HG03342 (cell line): ENCODE results near the gene SRM.
"Not testable (repeated sequence)": the region's sequence is repeated elsewhere in the genome, so short reads cannot be mapped to it uniquely, and the experiment has no call there.

ENCODE experiments used
- ATAC-seq: cut with Tn5 transposase; IDR thresholded peaks from one replicate; pipeline ENCODE4 v1.9.1; 2021; ENCODE audit warnings: mild to moderate bottlenecking, moderate library complexity; ENCODE audit not compliant: unreplicated experiment

SRM gene

GRCh38 chr1:11065796-11066195 lies 6.0 kb upstream of the SRM start:
- no peak for ATAC-seq

DNA sequence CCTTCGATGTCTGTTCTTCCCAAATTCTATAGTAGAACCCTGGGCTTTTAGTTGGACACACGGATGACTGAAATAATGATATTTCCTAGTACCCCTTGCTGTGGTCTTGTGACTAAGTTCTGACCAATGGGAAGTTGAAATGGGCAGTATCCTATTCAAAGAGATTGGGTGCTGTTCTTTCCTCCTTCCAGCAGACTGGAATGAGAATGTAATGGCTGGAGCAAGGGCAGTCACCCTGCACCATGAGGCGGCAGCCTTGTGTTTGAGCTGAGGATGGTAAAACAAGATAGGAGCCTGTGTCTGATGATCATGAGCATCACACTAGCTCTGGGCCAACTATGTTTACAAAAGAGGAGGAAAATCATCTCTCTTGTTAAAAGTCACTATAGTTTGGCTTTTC lies 5.1 kb upstream of the SRM start:
- ATAC-seq, result no peak

GRCh38 chr1:11063937-11064537 lies 4.2 kb upstream of the SRM start:
- not testable (repeated sequence) for ATAC-seq

GRCh38 chr1:11062965-11063401 lies 3.2 kb upstream of the SRM start:
- no peak for ATAC-seq

GRCh38 chr1:11061652-11062365 lies 2.0 kb upstream of the SRM start:
- ATAC-seq, result no peak

DNA sequence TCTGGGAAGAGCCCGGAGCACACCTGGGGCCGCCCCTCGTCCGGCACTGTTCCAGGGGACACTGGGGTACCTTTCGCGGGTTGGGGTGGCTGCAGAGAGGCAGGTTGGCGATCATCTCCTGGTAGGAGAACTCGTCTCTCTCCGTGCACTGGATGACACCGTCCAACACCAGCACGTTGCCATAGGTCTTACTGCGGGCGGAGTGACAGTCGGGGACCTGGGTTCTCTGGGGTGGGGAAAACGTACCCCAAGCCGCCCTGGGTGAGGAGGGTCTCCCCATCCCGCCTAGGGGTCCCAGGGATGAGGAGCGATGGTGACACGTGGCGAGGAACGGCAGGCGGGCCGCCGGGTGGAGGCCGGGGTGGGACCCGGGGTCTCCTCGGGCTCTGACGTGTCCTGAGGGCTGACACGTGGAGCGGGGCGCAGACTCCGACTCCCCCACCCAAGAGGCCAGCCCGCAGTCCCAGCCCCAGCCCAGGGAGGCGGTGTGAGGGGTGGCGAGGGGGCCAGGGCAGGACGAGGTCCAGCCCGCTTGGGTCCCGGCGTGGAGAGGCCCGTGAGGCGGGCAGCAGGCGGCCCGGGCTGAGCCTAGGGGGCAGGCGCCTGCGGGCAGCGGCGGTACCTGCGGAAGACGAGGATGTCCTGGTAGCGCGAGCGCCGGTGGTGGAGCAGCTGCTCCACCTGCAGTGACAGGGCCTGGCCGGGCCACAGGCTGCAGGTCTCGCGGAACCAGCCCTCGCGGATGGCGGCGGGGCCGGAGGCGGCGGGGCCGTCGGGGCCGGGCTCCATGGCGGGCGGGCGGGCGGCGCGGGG lies 457 bp downstream of the SRM start:
- peak; percentile 25 for ATAC-seq

- no peak for ATAC-seq
Observed at GRCh38 chr1:11058595-11059154, 1.1 kb downstream of the SRM start.

DNA sequence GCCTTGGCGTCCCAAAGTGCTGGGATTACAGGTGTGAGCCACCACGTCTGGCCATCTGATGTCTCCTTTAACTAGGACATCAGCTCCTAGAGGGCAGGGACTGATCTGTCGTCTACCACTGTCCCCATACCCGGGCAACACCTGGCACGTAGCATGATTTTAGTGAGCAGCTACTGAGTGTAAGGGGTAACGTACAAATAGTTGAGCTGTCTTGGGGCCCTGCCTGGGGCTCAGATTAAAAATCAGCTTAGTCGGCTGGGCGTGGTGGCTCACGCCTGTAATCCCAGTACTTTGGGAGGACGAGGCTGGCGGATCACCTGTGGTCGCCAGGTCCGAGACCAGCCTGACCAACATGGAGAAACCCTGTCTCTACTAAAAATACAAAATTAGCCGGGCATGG lies 1.8 kb downstream of the SRM start:
- no peak for ATAC-seq

DNA sequence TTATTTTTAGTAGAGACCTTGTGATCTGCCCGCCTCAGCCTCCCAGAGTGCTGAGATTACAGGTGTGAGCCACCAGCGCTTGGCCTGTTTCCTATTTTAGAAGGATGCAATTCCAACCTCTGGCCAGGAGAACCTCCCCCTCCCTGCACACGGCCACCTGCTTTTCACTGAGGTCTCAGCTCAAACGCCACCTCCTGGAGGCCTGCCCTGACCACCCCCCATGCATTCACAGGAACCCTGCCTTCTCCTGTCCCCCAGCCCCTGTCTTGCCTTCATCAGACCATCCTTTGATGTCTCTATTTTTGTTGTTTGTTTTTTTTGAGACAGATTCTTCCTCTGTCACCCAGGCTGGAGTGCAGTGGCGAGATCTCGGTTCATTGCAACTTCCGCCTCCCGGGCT lies 2.3 kb downstream of the SRM start:
- no peak for ATAC-seq

- no peak for ATAC-seq
Observed at GRCh38 chr1:11056504-11056903, 3.3 kb downstream of the SRM start.

DNA sequence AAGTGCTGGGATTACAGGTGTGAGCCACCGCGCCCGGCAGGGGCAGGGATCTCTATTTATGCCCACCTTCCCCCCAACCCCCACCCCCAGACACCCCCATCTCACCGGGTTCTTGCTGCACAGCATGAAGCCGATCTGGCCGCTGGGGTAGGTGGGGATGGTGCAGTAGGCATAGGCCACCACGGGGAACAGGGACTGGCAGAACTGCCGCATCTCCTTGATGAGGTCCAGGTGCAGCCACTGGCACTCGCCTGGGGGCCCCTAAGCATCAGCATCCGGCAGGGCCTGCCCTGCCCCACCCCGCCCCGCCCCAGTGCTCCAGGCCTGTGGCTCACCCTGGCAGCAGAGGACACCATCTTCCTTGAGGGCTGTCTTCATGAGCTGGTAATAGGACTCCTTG lies 4.1 kb downstream of the SRM start:
- no peak for ATAC-seq

GRCh38 chr1:11054666-11055065 lies 5.2 kb downstream of the SRM start:
- ATAC-seq, result no peak

GRCh38 chr1:11054181-11054580 lies 5.6 kb downstream of the SRM start:
- no peak for ATAC-seq

DNA sequence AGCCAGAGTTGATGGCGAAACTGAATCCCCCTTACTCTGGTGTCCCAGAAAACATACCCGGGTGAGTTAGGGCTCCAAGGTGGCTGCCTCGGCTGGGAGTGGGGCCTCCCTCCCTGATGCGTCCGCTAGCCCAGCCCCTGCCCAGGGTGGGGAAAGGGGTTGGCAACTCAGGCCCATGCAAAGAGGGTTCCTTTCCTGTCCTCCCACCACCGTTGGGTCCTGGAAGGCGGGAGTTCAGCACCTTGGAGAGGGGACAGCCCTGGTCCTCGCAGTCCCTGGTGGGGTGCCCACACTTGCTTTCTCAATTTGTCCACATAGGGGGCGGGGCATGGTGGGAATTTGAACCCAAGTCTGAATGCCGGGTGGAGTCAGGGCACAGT lies 6.1 kb downstream of the SRM start:
- ATAC-seq, result no peak

DNA sequence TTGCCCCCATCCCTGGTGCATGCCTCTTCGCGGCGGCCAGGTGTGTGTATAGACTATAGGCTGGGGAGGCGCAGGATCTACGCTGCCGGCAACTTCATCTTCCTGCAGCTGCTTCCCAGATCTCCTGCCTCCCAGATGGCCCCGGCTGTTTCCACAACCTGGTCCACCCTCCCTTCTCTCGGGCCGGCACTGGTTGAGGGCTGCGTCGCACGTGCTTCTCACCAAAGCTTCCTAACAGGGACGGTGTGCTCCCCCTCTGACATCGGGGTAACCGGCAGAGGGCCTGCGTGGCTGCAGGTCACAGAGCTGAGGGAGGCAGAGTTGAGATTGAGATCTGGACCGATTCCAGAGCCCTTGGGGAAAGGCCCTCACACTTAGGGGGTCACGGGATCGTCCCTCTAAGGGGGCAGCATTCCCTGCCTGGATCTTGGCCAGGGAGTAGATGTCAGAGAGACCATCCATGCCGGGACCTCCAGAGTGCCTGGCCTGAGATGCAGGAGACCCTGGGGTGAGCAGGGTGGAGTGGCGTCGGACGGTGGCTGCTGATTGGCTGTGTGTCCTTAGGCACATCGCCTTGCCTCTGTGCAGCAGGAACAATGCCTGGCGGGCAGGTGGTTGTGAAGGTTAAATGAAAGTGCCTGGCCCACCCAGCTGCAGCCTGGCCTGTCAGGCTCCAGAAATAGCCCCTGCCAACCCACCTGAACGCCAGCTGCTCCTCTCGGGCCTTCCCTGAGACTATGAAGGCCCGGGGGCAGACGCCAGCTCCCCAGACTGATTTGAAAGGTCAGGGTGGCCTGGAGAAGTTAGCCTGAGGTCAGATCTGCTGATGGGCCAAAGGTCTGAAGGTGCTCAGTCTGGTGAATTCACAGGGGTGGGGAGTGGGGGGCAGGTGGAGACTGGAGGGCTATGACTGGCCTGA lies 6.7 kb downstream of the SRM start:
- no peak for ATAC-seq

GRCh38 chr1:11051781-11052511 lies 7.9 kb downstream of the SRM start:
- no peak for ATAC-seq

DNA sequence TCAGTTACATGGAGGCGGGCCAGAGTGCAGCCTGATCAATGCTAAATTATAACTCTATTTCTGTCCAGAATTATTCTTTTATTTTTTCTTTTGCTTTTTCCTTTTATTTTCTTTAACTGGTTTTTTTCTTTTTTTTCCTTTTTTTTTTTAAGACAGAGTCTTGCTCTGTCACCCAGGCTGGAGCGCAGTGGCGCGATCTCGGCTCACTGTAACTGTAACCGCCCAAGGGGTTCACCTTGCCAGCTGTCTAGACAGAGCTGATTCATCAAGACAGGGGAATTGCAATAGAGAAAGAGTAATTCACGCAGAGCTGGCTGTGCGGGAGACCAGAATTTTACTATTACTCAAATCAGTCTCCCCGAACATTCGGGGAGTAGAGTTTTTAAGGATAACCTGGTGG lies 8.7 kb downstream of the SRM start:
- not testable (repeated sequence) for ATAC-seq

DNA sequence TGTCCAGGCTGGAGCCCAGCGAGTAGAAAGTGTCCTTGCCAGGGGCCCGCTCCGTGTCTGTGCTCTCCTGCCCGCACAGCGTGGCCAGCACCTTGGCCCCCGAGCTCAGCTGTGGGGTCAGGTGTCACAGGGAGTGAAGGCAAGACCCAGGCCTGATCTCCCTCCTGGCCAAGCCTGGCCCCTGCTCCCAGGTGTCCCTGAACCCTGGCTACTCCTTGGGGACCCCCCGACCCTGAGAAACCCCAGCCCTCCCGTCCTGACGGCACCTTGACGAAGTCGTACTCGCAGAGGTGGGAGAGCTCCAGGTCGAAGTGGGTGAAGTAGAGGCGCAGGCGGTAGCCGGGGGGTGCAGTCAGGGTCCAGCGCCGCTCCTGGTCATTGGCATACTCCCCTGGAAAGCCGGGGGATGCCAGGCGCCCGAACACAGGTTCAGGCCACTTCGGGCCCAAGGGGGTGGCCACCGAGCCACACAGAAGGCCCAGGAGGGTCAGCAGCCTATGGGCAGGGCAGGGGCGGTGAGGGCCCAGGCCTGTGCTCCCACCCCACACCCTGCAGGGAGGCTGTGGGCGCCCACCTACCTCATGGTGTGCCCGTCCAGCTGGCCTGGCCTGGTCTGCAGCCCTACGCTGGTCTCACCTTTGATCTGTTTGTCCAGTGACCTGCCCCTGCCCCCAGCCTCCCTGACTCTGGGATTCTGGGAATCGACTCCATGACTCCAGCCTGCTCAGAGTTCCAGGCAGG lies 13.0 kb downstream of the SRM start, which contains the start of gene MASP2:
Gene MASP2 (minus strand): TSS at position 615 of the 741 bp plus-strand sequence. CDS start 32 bp downstream, at position 583.
- ATAC-seq, result no peak

GRCh38 chr1:11046270-11046566 lies 13.6 kb downstream of the SRM start:
- ATAC-seq, result no peak
